Astrocyte (in vitro differentiated cells and primary cell): ENCODE results near the gene PTPRN2. TPM values are rescaled to one million over a fixed set of nuclear protein-coding genes. Genes with fewer than 3 reads are reported as not detected.

Experiments
- DNase-seq: peaks from one replicate; pipeline ENCODE4 v3.0.0-alpha.2; 2010; ENCODE audit warnings: low read depth
- FAIRE-seq: peaks from 2 replicates; lab custom pipeline; 2011; peaks lifted over from hg19 to GRCh38; lab: Jason Lieb, UNC
- H2AFZ ChIP-seq: 2 replicates; pipeline ENCODE4 v1.6.0; 2012; ENCODE audit warnings: low read depth, low read length, inconsistent platforms
- H3K27ac ChIP-seq: 2 replicates; pipeline ENCODE4 v1.5.1; 2011; ENCODE audit warnings: low read depth, low read length, inconsistent platforms
- H3K27me3 ChIP-seq: 2 replicates; pipeline ENCODE4 v1.6.0; 2011; ENCODE audit warnings: low read length, inconsistent platforms; ENCODE audit not compliant: insufficient read depth
- H3K36me3 ChIP-seq: 2 replicates; pipeline ENCODE4 v1.5.1; 2011; ENCODE audit warnings: low read length, inconsistent platforms; ENCODE audit not compliant: insufficient read depth
- H3K4me1 ChIP-seq: 2 replicates; pipeline ENCODE4 v1.5.1; 2011; ENCODE audit warnings: low read length, inconsistent platforms; ENCODE audit not compliant: insufficient read depth
- H3K4me2 ChIP-seq: 2 replicates; pipeline ENCODE4 v1.6.0; 2012; ENCODE audit warnings: low read length, inconsistent platforms
- H3K4me3 ChIP-seq: 2 replicates; pipeline ENCODE4 v1.5.1; 2011; ENCODE audit warnings: low read depth, mild to moderate bottlenecking, low read length, inconsistent platforms; ENCODE audit not compliant: insufficient read depth
- H3K79me2 ChIP-seq: 2 replicates; pipeline ENCODE4 v1.6.0; 2012; ENCODE audit warnings: mild to moderate bottlenecking, low read length, inconsistent platforms; ENCODE audit not compliant: insufficient read depth
- H3K9ac ChIP-seq: 2 replicates; pipeline ENCODE4 v1.6.0; 2012; ENCODE audit warnings: mild to moderate bottlenecking, low read length, inconsistent platforms
- H3K9me3 ChIP-seq: 2 replicates; pipeline ENCODE4 v1.5.1; 2012; ENCODE audit warnings: low read depth, mild to moderate bottlenecking, low read length, inconsistent platforms; ENCODE audit not compliant: insufficient read depth
- H4K20me1 ChIP-seq: 2 replicates; pipeline ENCODE4 v1.6.0; 2012; ENCODE audit warnings: low read length, inconsistent platforms; ENCODE audit not compliant: insufficient read depth
- H3K27ac Mint-ChIP-seq: one replicate; pipeline ENCODE4 v1.8.0; 2021; ENCODE audit warnings: mild to moderate bottlenecking, mixed read lengths; ENCODE audit not compliant: unreplicated experiment
- H3K27me3 Mint-ChIP-seq: one replicate; pipeline ENCODE4 v1.8.0; 2021; ENCODE audit warnings: low read depth, mixed read lengths; ENCODE audit not compliant: unreplicated experiment
- H3K36me3 Mint-ChIP-seq: one replicate; pipeline ENCODE4 v1.8.0; 2021; ENCODE audit warnings: low read depth, mixed read lengths; ENCODE audit not compliant: unreplicated experiment
- H3K4me1 Mint-ChIP-seq: one replicate; pipeline ENCODE4 v1.8.0; 2021; ENCODE audit warnings: low read depth, mixed read lengths; ENCODE audit not compliant: unreplicated experiment
- H3K4me3 Mint-ChIP-seq: one replicate; pipeline ENCODE4 v1.8.0; 2021; ENCODE audit warnings: mild to moderate bottlenecking, moderate library complexity, mixed read lengths; ENCODE audit not compliant: unreplicated experiment
- H3K9me3 Mint-ChIP-seq: one replicate; pipeline ENCODE4 v1.8.0; 2021; ENCODE audit warnings: mild to moderate bottlenecking, mixed read lengths; ENCODE audit not compliant: unreplicated experiment
- EZH2 ChIP-seq: IDR thresholded peaks from 2 replicates; pipeline ENCODE4 v1.6.1; 2012; ENCODE audit warnings: mild to moderate bottlenecking, low read length, inconsistent platforms; ENCODE audit not compliant: insufficient read depth
- total RNA-seq: library from RNA; stranded (reverse); gene quantifications from 2 replicates; pipeline ENCODE4 v1.2.1, GENCODE V29; 2021
- TF ChIP-seq, protein P1 (sequence below): IDR thresholded peaks from 2 replicates; pipeline ENCODE4 v1.5.1; 2011; ENCODE audit warnings: low read depth, mild to moderate bottlenecking, inconsistent platforms, low read length, moderate library complexity; ENCODE audit not compliant: insufficient read depth

PTPRN2 gene
- total RNA-seq, 1 donor from 2014 or later = 0.09 TPM

DNA sequence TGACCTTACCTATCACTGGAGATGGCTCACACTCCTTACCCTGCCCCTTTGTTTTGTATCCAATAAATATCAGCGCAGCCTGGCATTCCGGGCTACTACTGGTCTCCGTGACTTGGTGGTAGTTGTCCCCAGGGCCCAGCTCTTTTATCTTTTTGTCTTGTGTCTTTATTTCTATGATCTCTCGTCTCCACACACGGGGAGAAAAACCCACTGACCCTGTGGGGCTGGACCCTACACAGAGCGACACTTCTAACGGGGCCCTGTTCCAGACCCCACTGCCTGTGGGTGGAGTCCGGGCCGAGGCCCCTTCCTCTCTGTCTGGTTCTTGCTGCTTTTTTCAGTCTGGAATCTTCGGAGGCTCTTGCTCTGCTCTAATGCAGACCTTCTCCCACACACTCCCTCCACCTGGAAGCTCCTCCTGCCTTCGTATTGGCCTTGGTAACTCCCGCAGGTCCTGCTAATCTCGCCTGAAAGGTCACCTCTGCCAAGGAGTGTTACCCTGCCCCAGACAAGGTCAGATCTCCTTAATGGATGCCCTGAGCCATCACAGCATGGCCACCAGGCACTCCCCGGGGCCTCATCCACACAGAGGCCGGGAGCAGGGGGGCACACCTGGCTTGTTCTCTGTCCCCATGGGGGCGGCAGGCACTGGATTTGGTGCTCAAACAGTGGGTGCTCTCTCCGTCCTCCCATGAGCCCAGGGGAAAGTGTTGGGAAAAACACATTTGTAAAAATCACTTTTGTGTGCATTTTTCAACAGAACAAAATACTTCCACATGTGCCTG lies 531.7 kb downstream of the PTPRN2 start:
- no peak overlapping the region for H3K4me3 Mint-ChIP-seq

DNA sequence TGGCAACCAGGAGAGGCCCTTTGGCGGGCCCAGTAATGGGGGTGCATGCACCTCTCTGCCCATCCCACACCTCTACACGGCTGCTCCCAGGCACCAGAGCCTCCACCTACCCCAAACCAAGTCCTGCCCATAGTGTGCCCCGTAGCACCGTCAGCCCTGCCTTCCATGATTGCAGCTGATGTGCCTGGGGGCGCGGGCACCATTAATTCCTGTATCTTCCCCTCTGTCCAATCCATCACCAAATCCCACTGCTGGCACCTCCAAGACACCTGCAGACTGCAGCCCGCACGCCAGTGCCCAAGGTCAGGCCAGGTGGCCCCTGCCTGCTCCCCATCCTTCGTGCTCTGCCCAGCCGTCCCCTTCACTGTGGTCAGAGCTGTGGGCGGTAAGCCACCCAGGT lies 533.0 kb downstream of the PTPRN2 start:
- no peak overlapping the region for H3K27ac ChIP-seq
- no peak overlapping the region for H3K4me3 ChIP-seq
- no peaks in the 10 kb centered on the region for H3K79me2 ChIP-seq
- H3K36me3 ChIP-seq = no peaks in the 10 kb centered on the region
- H2AFZ ChIP-seq = no peak overlapping the region
- no peaks in the 10 kb centered on the region for H3K27me3 Mint-ChIP-seq
- H3K9me3 Mint-ChIP-seq = peaks cover 19% of the 10 kb centered on the region
- H3K4me3 Mint-ChIP-seq = no peak overlapping the region
- peaks cover 10% of the 10 kb centered on the region for H3K9me3 ChIP-seq
- no peaks in the 10 kb centered on the region for H4K20me1 ChIP-seq
- H3K4me1 ChIP-seq = no peaks in the 10 kb centered on the region
- no peaks in the 10 kb centered on the region for H3K27me3 ChIP-seq
- no peak overlapping the region for H3K9ac ChIP-seq
- no peak overlapping the region for H3K4me2 ChIP-seq
- DNase-seq = no peak
- no peak overlapping the region for H3K27ac Mint-ChIP-seq
- no peak for TF ChIP-seq EZH2
- TF ChIP-seq, protein P1, sequence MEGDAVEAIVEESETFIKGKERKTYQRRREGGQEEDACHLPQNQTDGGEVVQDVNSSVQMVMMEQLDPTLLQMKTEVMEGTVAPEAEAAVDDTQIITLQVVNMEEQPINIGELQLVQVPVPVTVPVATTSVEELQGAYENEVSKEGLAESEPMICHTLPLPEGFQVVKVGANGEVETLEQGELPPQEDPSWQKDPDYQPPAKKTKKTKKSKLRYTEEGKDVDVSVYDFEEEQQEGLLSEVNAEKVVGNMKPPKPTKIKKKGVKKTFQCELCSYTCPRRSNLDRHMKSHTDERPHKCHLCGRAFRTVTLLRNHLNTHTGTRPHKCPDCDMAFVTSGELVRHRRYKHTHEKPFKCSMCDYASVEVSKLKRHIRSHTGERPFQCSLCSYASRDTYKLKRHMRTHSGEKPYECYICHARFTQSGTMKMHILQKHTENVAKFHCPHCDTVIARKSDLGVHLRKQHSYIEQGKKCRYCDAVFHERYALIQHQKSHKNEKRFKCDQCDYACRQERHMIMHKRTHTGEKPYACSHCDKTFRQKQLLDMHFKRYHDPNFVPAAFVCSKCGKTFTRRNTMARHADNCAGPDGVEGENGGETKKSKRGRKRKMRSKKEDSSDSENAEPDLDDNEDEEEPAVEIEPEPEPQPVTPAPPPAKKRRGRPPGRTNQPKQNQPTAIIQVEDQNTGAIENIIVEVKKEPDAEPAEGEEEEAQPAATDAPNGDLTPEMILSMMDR = no peak
- FAIRE-seq = no peak
- H3K4me1 Mint-ChIP-seq = no peaks in the 10 kb centered on the region
- no peaks in the 10 kb centered on the region for H3K36me3 Mint-ChIP-seq

More for the DNA sequence above, 531.7 kb downstream of the PTPRN2 start:
- H3K36me3 ChIP-seq = no peaks in the 10 kb centered on the region
- H3K4me1 ChIP-seq = no peaks in the 10 kb centered on the region
- no peak for FAIRE-seq
- Mint-ChIP-seq H3K4me1 (no peaks in the 10 kb centered on the region), H3K27ac (no peak overlapping the region), H3K27me3 (no peaks in the 10 kb centered on the region), H3K36me3 (no peaks in the 10 kb centered on the region), H3K9me3 (peaks cover 21% of the 10 kb centered on the region)
- DNase-seq = no peak
- H3K4me3 ChIP-seq = no peak overlapping the region
- no peak overlapping the region for H3K27ac ChIP-seq
- H4K20me1 ChIP-seq = no peaks in the 10 kb centered on the region
- H3K4me2 ChIP-seq = no peak overlapping the region
- no peak overlapping the region for H3K9ac ChIP-seq
- TF ChIP-seq, protein P1 = no peak
- no peak for TF ChIP-seq EZH2
- no peaks in the 10 kb centered on the region for H3K27me3 ChIP-seq
- H2AFZ ChIP-seq = no peak overlapping the region
- no peaks in the 10 kb centered on the region for H3K79me2 ChIP-seq
- H3K9me3 ChIP-seq = peaks cover 10% of the 10 kb centered on the region

GRCh38 chr7:158054081-158054480 lies 533.5 kb downstream of the PTPRN2 start:
- no peak overlapping the region for H3K4me3 ChIP-seq
- H3K9me3 ChIP-seq = peaks cover 13% of the 10 kb centered on the region
- Mint-ChIP-seq H3K9me3 (peaks cover 19% of the 10 kb centered on the region), H3K4me1 (no peaks in the 10 kb centered on the region), H3K36me3 (no peaks in the 10 kb centered on the region), H3K27ac (no peak overlapping the region), H3K4me3 (no peak overlapping the region), H3K27me3 (no peaks in the 10 kb centered on the region)
- H4K20me1 ChIP-seq = no peaks in the 10 kb centered on the region
- DNase-seq (no peak), FAIRE-seq (no peak)
- TF ChIP-seq, protein P1 = no peak
- no peak for TF ChIP-seq EZH2
- H3K79me2 ChIP-seq = no peaks in the 10 kb centered on the region
- H3K27ac ChIP-seq = no peak overlapping the region
- H3K27me3 ChIP-seq = no peaks in the 10 kb centered on the region
- H3K4me2 ChIP-seq = no peak overlapping the region
- H2AFZ ChIP-seq = no peak overlapping the region
- H3K9ac ChIP-seq = no peak overlapping the region
- no peaks in the 10 kb centered on the region for H3K4me1 ChIP-seq
- H3K36me3 ChIP-seq = no peaks in the 10 kb centered on the region
